Measurements from ENCODE around the gene VWA3B.

VWA3B gene

GRCh38 chr2:98118852-98119251 lies 31.9 kb downstream of the VWA3B start:
- Histone ChIP-seq H3K27me3 (replicated peaks; ENCODE audit: insufficient read depth, low read length) (no peaks in the 10 kb centered on the region), H3K4me3 (ENCODE audit: low read length) (no peak overlapping the region), H4K20me1 (ENCODE audit: insufficient read depth, low read length) (no peaks in the 10 kb centered on the region), H3K9me2 (replicated peaks; ENCODE audit: insufficient read depth, low read length) (no peaks in the 10 kb centered on the region), H3K4me2 (ENCODE audit: low read depth, low read length) (no peak overlapping the region), H3K9ac (ENCODE audit: low read length) (no peak overlapping the region), H3K79me2 (ENCODE audit: low read length) (no peaks in the 10 kb centered on the region), H3K27ac (ENCODE audit: low read length) (no peak overlapping the region), H3K4me1 (ENCODE audit: low read length) (no peaks in the 10 kb centered on the region), H2AFZ (ENCODE audit: low read length) (no peak overlapping the region), H3K36me3 (replicated peaks; ENCODE audit: insufficient read depth, low read length) (no peaks in the 10 kb centered on the region), H3K9me3 (replicated peaks; ENCODE audit: insufficient read depth, low read length) (no peaks in the 10 kb centered on the region), H3F3A (ENCODE audit: insufficient read depth, low read length) (no peaks in the 10 kb centered on the region)
- TF ChIP-seq CTCF (IDR thresholded peaks at IDR 0.05; ENCODE audit: low read length) (no peak), EZH2phosphoT487 (IDR thresholded peaks at IDR 0.05; ENCODE audit: low read length) (no peak), EZH2 (optimal IDR thresholded peaks at IDR 0.05; ENCODE audit: low read depth, low read length) (no peak)
- no peak for DNase-seq

- no peaks in the 10 kb centered on the region for H4K20me1 ChIP-seq (ENCODE audit: insufficient read depth, low read length)
- H3K9me3 ChIP-seq (replicated peaks; ENCODE audit: insufficient read depth, low read length) = no peaks in the 10 kb centered on the region
- H3K4me2 ChIP-seq (ENCODE audit: low read depth, low read length) = no peak overlapping the region
- TF ChIP-seq EZH2 (optimal IDR thresholded peaks at IDR 0.05; ENCODE audit: low read depth, low read length) (no peak), EZH2phosphoT487 (IDR thresholded peaks at IDR 0.05; ENCODE audit: low read length) (no peak), CTCF (IDR thresholded peaks at IDR 0.05; ENCODE audit: low read length) (no peak)
- no peak overlapping the region for H3K4me3 ChIP-seq (ENCODE audit: low read length)
- no peaks in the 10 kb centered on the region for H3K4me1 ChIP-seq (ENCODE audit: low read length)
- no peak for DNase-seq
- no peaks in the 10 kb centered on the region for H3K36me3 ChIP-seq (replicated peaks; ENCODE audit: insufficient read depth, low read length)
- H3K27ac ChIP-seq (ENCODE audit: low read length) = no peak overlapping the region
- H2AFZ ChIP-seq (ENCODE audit: low read length) = no peak overlapping the region
- H3F3A ChIP-seq (ENCODE audit: insufficient read depth, low read length) = no peaks in the 10 kb centered on the region
- H3K9ac ChIP-seq (ENCODE audit: low read length) = no peak overlapping the region
- no peaks in the 10 kb centered on the region for H3K9me2 ChIP-seq (replicated peaks; ENCODE audit: insufficient read depth, low read length)
- H3K27me3 ChIP-seq (replicated peaks; ENCODE audit: insufficient read depth, low read length) = no peaks in the 10 kb centered on the region
- H3K79me2 ChIP-seq (ENCODE audit: low read length) = no peaks in the 10 kb centered on the region
These were observed 34.2 kb downstream of the VWA3B start for GRCh38 chr2:98121149-98121548.

- TF ChIP-seq EZH2phosphoT487 (IDR thresholded peaks at IDR 0.05; ENCODE audit: low read length) = no peak
- TF ChIP-seq CTCF (IDR thresholded peaks at IDR 0.05; ENCODE audit: low read length) = no peak
- TF ChIP-seq EZH2 (optimal IDR thresholded peaks at IDR 0.05; ENCODE audit: low read depth, low read length) = no peak
- Histone ChIP-seq H3K4me1 (ENCODE audit: low read length) (no peaks in the 10 kb centered on the region), H3K9me3 (replicated peaks; ENCODE audit: insufficient read depth, low read length) (no peaks in the 10 kb centered on the region), H3K4me2 (ENCODE audit: low read depth, low read length) (no peak overlapping the region), H3K36me3 (replicated peaks; ENCODE audit: insufficient read depth, low read length) (no peaks in the 10 kb centered on the region), H3K4me3 (ENCODE audit: low read length) (no peak overlapping the region), H3K9me2 (replicated peaks; ENCODE audit: insufficient read depth, low read length) (no peaks in the 10 kb centered on the region), H3K9ac (ENCODE audit: low read length) (no peak overlapping the region), H3K79me2 (ENCODE audit: low read length) (no peaks in the 10 kb centered on the region), H3F3A (ENCODE audit: insufficient read depth, low read length) (no peaks in the 10 kb centered on the region), H4K20me1 (ENCODE audit: insufficient read depth, low read length) (no peaks in the 10 kb centered on the region), H2AFZ (ENCODE audit: low read length) (no peak overlapping the region), H3K27me3 (replicated peaks; ENCODE audit: insufficient read depth, low read length) (no peaks in the 10 kb centered on the region), H3K27ac (ENCODE audit: low read length) (no peak overlapping the region)
- DNase-seq = no peak
These were observed 35.6 kb downstream of the VWA3B start for GRCh38 chr2:98122524-98122923.

All from MM.1S (cell line).